ENCODE measurements around the gene SLC25A4.

The SLC25A4 gene

GRCh38 chr4:185171373-185172071 is 28.5 kb downstream of the SLC25A4 start:
- DNase-seq (ENCODE audit: low read depth), result no peak
- no peak overlapping the region for H3K4me3 ChIP-seq (ENCODE audit: low read length)
- no peak for TF ChIP-seq CTCF (IDR thresholded peaks at IDR 0.05; ENCODE audit: insufficient read depth, low read depth, low read length, missing control alignments)

- no peak overlapping the region for H3K4me3 ChIP-seq (ENCODE audit: low read length)
- TF ChIP-seq CTCF (IDR thresholded peaks at IDR 0.05; ENCODE audit: insufficient read depth, low read depth, low read length, missing control alignments), result no peak
- no peak for DNase-seq (ENCODE audit: low read depth)
Measured at GRCh38 chr4:185179488-185179887, 36.4 kb downstream of the SLC25A4 start.

- no peak for TF ChIP-seq CTCF (IDR thresholded peaks at IDR 0.05; ENCODE audit: insufficient read depth, low read depth, low read length, missing control alignments)
- no peak overlapping the region for H3K4me3 ChIP-seq (ENCODE audit: low read length)
- no peak for DNase-seq (ENCODE audit: low read depth)
Measured at GRCh38 chr4:185182239-185182638, 39.2 kb downstream of the SLC25A4 start.

GRCh38 chr4:185183622-185184281 is 40.7 kb downstream of the SLC25A4 start:
- H3K4me3 ChIP-seq (ENCODE audit: low read length), result no peak overlapping the region
- TF ChIP-seq CTCF (IDR thresholded peaks at IDR 0.05; ENCODE audit: insufficient read depth, low read depth, low read length, missing control alignments), result peak; percentile 84
- peak; percentile 91 for DNase-seq (ENCODE audit: low read depth)

- no peak overlapping the region for H3K4me3 ChIP-seq (ENCODE audit: low read length)
- DNase-seq (ENCODE audit: low read depth), result no peak
- TF ChIP-seq CTCF (IDR thresholded peaks at IDR 0.05; ENCODE audit: insufficient read depth, low read depth, low read length, missing control alignments), result no peak
Measured at GRCh38 chr4:185186769-185187168, 43.7 kb downstream of the SLC25A4 start.

GRCh38 chr4:185189606-185190305 is 46.7 kb downstream of the SLC25A4 start:
- TF ChIP-seq CTCF (IDR thresholded peaks at IDR 0.05; ENCODE audit: insufficient read depth, low read depth, low read length, missing control alignments), result no peak
- no peak for DNase-seq (ENCODE audit: low read depth)
- H3K4me3 ChIP-seq (ENCODE audit: low read length), result no peak overlapping the region

Data from epithelial cell of esophagus (primary cell).